IPS-20b (cell line): ENCODE measurements around the gene ARF3.

Experiments used
- H3K27ac ChIP-seq: one replicate; pipeline ENCODE4 v1.5.1; 2013; ENCODE audit warnings: low read length
- H3K27me3 ChIP-seq: 2 replicates; pipeline ENCODE4 v1.6.1; 2013; ENCODE audit warnings: mild to moderate bottlenecking, low read length, inconsistent platforms; ENCODE audit not compliant: insufficient read depth
- H3K36me3 ChIP-seq: 2 replicates; pipeline ENCODE4 v1.6.1; 2013; ENCODE audit warnings: low read depth, mild to moderate bottlenecking, inconsistent platforms, low read length, moderate library complexity; ENCODE audit not compliant: insufficient read depth
- H3K4me1 ChIP-seq: 2 replicates; pipeline ENCODE4 v1.6.1; 2013; ENCODE audit warnings: mild to moderate bottlenecking, control low read depth, inconsistent platforms, low read length, moderate library complexity; ENCODE audit not compliant: insufficient read depth
- H3K4me3 ChIP-seq: 2 replicates; pipeline ENCODE4 v1.5.1; 2013; ENCODE audit warnings: mild to moderate bottlenecking, low read length, inconsistent platforms
- H3K9ac ChIP-seq: 2 replicates; pipeline ENCODE4 v1.6.1; 2013; ENCODE audit warnings: low read depth, mild to moderate bottlenecking, inconsistent platforms, low read length, moderate library complexity
- H3K9me3 ChIP-seq: 2 replicates; pipeline ENCODE4 v1.6.1; 2013; ENCODE audit warnings: mild to moderate bottlenecking, low read depth, low read length, inconsistent platforms; ENCODE audit not compliant: insufficient read depth

The ARF3 gene

GRCh38 chr12:48991247-48992050 lies 34.2 kb upstream of the ARF3 start:
- no peaks in the 10 kb centered on the region; the same call in 1 of the 2 replicates for H3K4me1 ChIP-seq
- H3K4me3 ChIP-seq = no peak overlapping the region
- no peak overlapping the region for H3K27ac ChIP-seq
- H3K27me3 ChIP-seq = peaks cover 90% of the 10 kb centered on the region
- no peaks in the 10 kb centered on the region for H3K36me3 ChIP-seq
- H3K9me3 ChIP-seq = no peaks in the 10 kb centered on the region
- no peak overlapping the region for H3K9ac ChIP-seq

GRCh38 chr12:48990552-48990951 lies 33.3 kb upstream of the ARF3 start:
- Histone ChIP-seq H3K4me1 (no peaks in the 10 kb centered on the region; the same call in 1 of the 2 replicates), H3K27me3 (peaks cover 90% of the 10 kb centered on the region), H3K27ac (no peak overlapping the region), H3K4me3 (no peak overlapping the region), H3K36me3 (no peaks in the 10 kb centered on the region), H3K9me3 (no peaks in the 10 kb centered on the region), H3K9ac (no peak overlapping the region)

GRCh38 chr12:48988030-48988649 lies 30.9 kb upstream of the ARF3 start:
- H3K4me1 ChIP-seq = no peaks in the 10 kb centered on the region
- no peak overlapping the region for H3K27ac ChIP-seq
- no peaks in the 10 kb centered on the region for H3K9me3 ChIP-seq
- no peak overlapping the region for H3K4me3 ChIP-seq
- no peaks in the 10 kb centered on the region for H3K36me3 ChIP-seq
- H3K9ac ChIP-seq = no peak overlapping the region
- peaks cover 90% of the 10 kb centered on the region for H3K27me3 ChIP-seq

GRCh38 chr12:48986720-48987291 lies 29.5 kb upstream of the ARF3 start:
- Histone ChIP-seq H3K4me1 (no peaks in the 10 kb centered on the region), H3K9ac (no peak overlapping the region), H3K36me3 (no peaks in the 10 kb centered on the region), H3K9me3 (no peaks in the 10 kb centered on the region), H3K27me3 (peaks cover 98% of the 10 kb centered on the region), H3K4me3 (no peak overlapping the region), H3K27ac (no peak overlapping the region)

GRCh38 chr12:48985901-48986300 lies 28.6 kb upstream of the ARF3 start:
- no peak overlapping the region for H3K27ac ChIP-seq
- no peaks in the 10 kb centered on the region for H3K9me3 ChIP-seq
- no peaks in the 10 kb centered on the region for H3K36me3 ChIP-seq
- no peak overlapping the region for H3K9ac ChIP-seq
- H3K27me3 ChIP-seq = peaks cover 99% of the 10 kb centered on the region
- H3K4me1 ChIP-seq = no peaks in the 10 kb centered on the region
- H3K4me3 ChIP-seq = no peak overlapping the region

GRCh38 chr12:48985475-48985897 lies 28.2 kb upstream of the ARF3 start:
- H3K9me3 ChIP-seq = no peaks in the 10 kb centered on the region
- H3K4me1 ChIP-seq = no peaks in the 10 kb centered on the region; the same call in 1 of the 2 replicates
- H3K27ac ChIP-seq = no peak overlapping the region
- no peaks in the 10 kb centered on the region for H3K36me3 ChIP-seq
- no peak overlapping the region for H3K9ac ChIP-seq
- no peak overlapping the region for H3K4me3 ChIP-seq
- H3K27me3 ChIP-seq = peaks cover 99% of the 10 kb centered on the region

GRCh38 chr12:48982397-48983080 lies 25.3 kb upstream of the ARF3 start:
- H3K36me3 ChIP-seq = no peaks in the 10 kb centered on the region
- H3K4me1 ChIP-seq = peaks cover 5% of the 10 kb centered on the region; the same call in 1 of the 2 replicates
- H3K9me3 ChIP-seq = peaks cover 11% of the 10 kb centered on the region; the same call in 1 of the 2 replicates
- H3K9ac ChIP-seq = no peak overlapping the region
- no peak overlapping the region for H3K4me3 ChIP-seq
- peaks cover 99% of the 10 kb centered on the region for H3K27me3 ChIP-seq
- H3K27ac ChIP-seq = no peak overlapping the region

- no peak overlapping the region for H3K27ac ChIP-seq
- no peak overlapping the region for H3K9ac ChIP-seq
- peaks cover 99% of the 10 kb centered on the region for H3K27me3 ChIP-seq
- H3K9me3 ChIP-seq = peaks cover 11% of the 10 kb centered on the region; the same call in 1 of the 2 replicates
- peak overlapping the region; percentile 59; the same call in 1 of the 2 replicates for H3K4me3 ChIP-seq
- no peaks in the 10 kb centered on the region for H3K36me3 ChIP-seq
- H3K4me1 ChIP-seq = peaks cover 5% of the 10 kb centered on the region; the same call in 1 of the 2 replicates
These were observed 24.5 kb upstream of the ARF3 start for GRCh38 chr12:48981757-48982157.

- Histone ChIP-seq H3K36me3 (no peaks in the 10 kb centered on the region), H3K9ac (no peak overlapping the region), H3K4me1 (peaks cover 5% of the 10 kb centered on the region; the same call in 1 of the 2 replicates), H3K9me3 (peaks cover 11% of the 10 kb centered on the region; the same call in 1 of the 2 replicates), H3K27me3 (peaks cover 99% of the 10 kb centered on the region), H3K27ac (no peak overlapping the region), H3K4me3 (peak overlapping the region; percentile 59)
These were observed 23.9 kb upstream of the ARF3 start for GRCh38 chr12:48980953-48981756.

- H3K4me1 ChIP-seq = peaks cover 5% of the 10 kb centered on the region; the same call in 1 of the 2 replicates
- no peak overlapping the region for H3K9ac ChIP-seq
- peaks cover 11% of the 10 kb centered on the region; the same call in 1 of the 2 replicates for H3K9me3 ChIP-seq
- peak overlapping the region; percentile 59 for H3K4me3 ChIP-seq
- H3K27me3 ChIP-seq = peaks cover 99% of the 10 kb centered on the region
- no peak overlapping the region for H3K27ac ChIP-seq
- no peaks in the 10 kb centered on the region for H3K36me3 ChIP-seq
These were observed 23.2 kb upstream of the ARF3 start for GRCh38 chr12:48980389-48980952.
